H1 (cell line): ENCODE measurements around the gene OR2B2. TPM values are rescaled to one million over a fixed set of nuclear protein-coding genes. Genes with fewer than 3 reads are reported as not detected.

Experiments used
- CTCF ChIA-PET: fragments of 300-600 bp; sonication (Branson Sonifier 250); formaldehyde crosslinking; loops from one replicate; lab custom pipeline; 2021; ENCODE audit not compliant: partially characterized antibody; lab: Charles Lee
- POLR2A ChIA-PET: fragments of 300-600 bp; sonication (Branson Sonifier 250); formaldehyde crosslinking; loops from one replicate; lab custom pipeline; 2021; ENCODE audit warnings: inconsistent platforms; ENCODE audit not compliant: partially characterized antibody; lab: Charles Lee
- DNase-seq, 2 experiments: peaks; one replicate each; pipeline versions ENCODE4 v3.0.0 to v3.0.0-alpha.2; 2010 to 2022; ENCODE audit warnings: low spot score in 2 of 2, low read depth in 1 of 2, mixed read lengths in 1 of 2
- FAIRE-seq: peaks from 2 replicates; lab custom pipeline; 2011; peaks lifted over from hg19 to GRCh38; lab: Jason Lieb, UNC
- H2AFZ ChIP-seq: 2 replicates; pipeline ENCODE4 v1.8.1; 2012; ENCODE audit warnings: low read length, inconsistent platforms
- H2AK5ac ChIP-seq: 2 replicates; pipeline ENCODE4 v1.6.1; 2013; ENCODE audit warnings: low read depth, low read length
- H2BK120ac ChIP-seq: replicated peaks from 2 replicates; pipeline ENCODE3; 2013; ENCODE audit warnings: low read depth, low read length, inconsistent platforms
- H2BK12ac ChIP-seq: 2 replicates; pipeline ENCODE4 v1.6.1; 2013; ENCODE audit warnings: low read depth, low read length
- H2BK15ac ChIP-seq: 2 replicates; pipeline ENCODE4 v1.6.1; 2013; ENCODE audit warnings: low read length
- H2BK20ac ChIP-seq: 2 replicates; pipeline ENCODE4 v1.6.1; 2013; ENCODE audit warnings: low read length
- H2BK5ac ChIP-seq: 2 replicates; pipeline ENCODE4 v1.6.1; 2013; ENCODE audit warnings: low read depth, low read length
- H3K14ac ChIP-seq: 2 replicates; pipeline ENCODE4 v1.6.1; 2013; ENCODE audit warnings: inconsistent platforms; ENCODE audit not compliant: insufficient read length
- H3K18ac ChIP-seq: 2 replicates; pipeline ENCODE4 v1.6.1; 2013; ENCODE audit warnings: low read length; ENCODE audit errors: extremely low read depth
- H3K23ac ChIP-seq: 2 replicates; pipeline ENCODE4 v1.6.1; 2013; ENCODE audit warnings: inconsistent platforms; ENCODE audit not compliant: insufficient read length
- H3K23me2 ChIP-seq: 2 replicates; pipeline ENCODE4 v1.6.1; 2013; ENCODE audit warnings: low read depth, low read length
- H3K27ac ChIP-seq: 2 replicates; pipeline ENCODE4 v1.6.1; 2011; ENCODE audit warnings: low read depth, low read length, inconsistent platforms
- H3K27me3 ChIP-seq, 4 experiments: replicated peaks in 1 of 4; 1 replicate in 1 of 4; 2 replicates in 3 of 4; pipeline versions ENCODE4 v1.6.1 to v1.8.1; 2011 to 2013; ENCODE audit warnings: low read length in 3 of 4, mild to moderate bottlenecking in 3 of 4, inconsistent platforms in 2 of 4, mixed read lengths in 2 of 4, moderate library complexity in 1 of 4; ENCODE audit not compliant: control insufficient read depth in 3 of 4, insufficient read depth in 3 of 4; ENCODE audit errors: extremely low read depth in 1 of 4
- H3K36me3 ChIP-seq, 4 experiments: 2 replicates each; pipeline versions ENCODE4 v1.6.1 to v1.8.1; 2011 to 2013; ENCODE audit warnings: mild to moderate bottlenecking in 4 of 4, low read length in 3 of 4, moderate library complexity in 2 of 4, control low read depth in 1 of 4, inconsistent platforms in 1 of 4; ENCODE audit not compliant: insufficient read depth in 4 of 4, control insufficient read depth in 2 of 4
- H3K4ac ChIP-seq: replicated peaks from 2 replicates; pipeline ENCODE3; 2013; ENCODE audit warnings: low read length, low read depth, mixed read lengths, inconsistent platforms; ENCODE audit not compliant: insufficient read length
- H3K4me1 ChIP-seq, 4 experiments: replicated peaks in 1 of 4; 1 replicate in 1 of 4; 2 replicates in 3 of 4; pipeline versions ENCODE4 v1.6.1 to v1.8.1; 2011 to 2013; ENCODE audit warnings: low read length in 3 of 4, inconsistent platforms in 2 of 4, mixed read lengths in 1 of 4; ENCODE audit not compliant: insufficient read depth in 4 of 4, control insufficient read depth in 3 of 4
- H3K4me2 ChIP-seq, 2 experiments: 2 replicates each; pipeline versions ENCODE4 v1.6.1 to v1.8.1; 2011 to 2013; ENCODE audit warnings: low read depth in 2 of 2, low read length in 2 of 2, control low read depth in 1 of 2, inconsistent platforms in 1 of 2, mild to moderate bottlenecking in 1 of 2; ENCODE audit not compliant: insufficient read depth in 1 of 2
- H3K4me3 ChIP-seq, 4 experiments: fragments of 200-600, 300-600 bp in 1 of 4; sonication (generic), shearing (Covaris generic), sonication (Bioruptor Twin) in 1 of 4; 2 replicates each; pipeline versions ENCODE4 v1.5.1 to v1.8.1; 2011 to 2016; ENCODE audit warnings: low read length in 4 of 4, low read depth in 3 of 4, control low read depth in 2 of 4, inconsistent platforms in 2 of 4, mild to moderate bottlenecking in 2 of 4, mixed read lengths in 1 of 4, moderate library complexity in 1 of 4; ENCODE audit not compliant: insufficient read depth in 2 of 4; ENCODE audit errors: extremely low read depth in 1 of 4
- H3K56ac ChIP-seq: replicated peaks from 2 replicates; pipeline ENCODE3; 2013; ENCODE audit warnings: low read depth, mild to moderate bottlenecking, mixed read lengths, low read length, inconsistent platforms; ENCODE audit not compliant: insufficient read length
- H3K79me1 ChIP-seq: 2 replicates; pipeline ENCODE4 v1.6.1; 2013; ENCODE audit warnings: low read depth, low read length, control low read depth
- H3K79me2 ChIP-seq, 2 experiments: 2 replicates each; pipeline versions ENCODE4 v1.6.1 to v1.8.1; 2012 to 2013; ENCODE audit warnings: low read length in 2 of 2, mild to moderate bottlenecking in 2 of 2, inconsistent platforms in 1 of 2; ENCODE audit not compliant: insufficient read depth in 2 of 2, control insufficient read depth in 1 of 2
- H3K9ac ChIP-seq, 4 experiments: replicated peaks in 1 of 4; 1 replicate in 1 of 4; 2 replicates in 3 of 4; pipeline versions ENCODE4 v1.6.1 to v1.8.1; 2011 to 2013; ENCODE audit warnings: low read depth in 3 of 4, low read length in 3 of 4, control low read depth in 2 of 4, mild to moderate bottlenecking in 2 of 4, moderate library complexity in 2 of 4, inconsistent platforms in 1 of 4; ENCODE audit errors: extremely low read depth in 1 of 4
- H3K9me3 ChIP-seq, 2 experiments: 2 replicates each; pipeline versions ENCODE4 v1.6.1 to v1.8.1; 2012 to 2013; ENCODE audit warnings: mild to moderate bottlenecking in 2 of 2, moderate library complexity in 2 of 2, control low read depth in 1 of 2, inconsistent platforms in 1 of 2, low read depth in 1 of 2, low read length in 1 of 2, mixed read lengths in 1 of 2; ENCODE audit not compliant: insufficient read depth in 2 of 2
- H4K20me1 ChIP-seq, 2 experiments: replicated peaks in 1 of 2; 2 replicates each; pipeline versions ENCODE3 to v1.8.1; 2011 to 2013; ENCODE audit warnings: inconsistent platforms in 2 of 2, low read length in 2 of 2, mild to moderate bottlenecking in 1 of 2; ENCODE audit not compliant: insufficient read depth in 2 of 2, control insufficient read depth in 1 of 2
- H4K5ac ChIP-seq: 2 replicates; pipeline ENCODE4 v1.6.1; 2013; ENCODE audit warnings: low read length, low read depth, mixed read lengths, inconsistent platforms; ENCODE audit not compliant: insufficient read length
- H4K8ac ChIP-seq: 2 replicates; pipeline ENCODE4 v1.8.0; 2013; ENCODE audit warnings: mild to moderate bottlenecking, moderate library complexity, low read length, inconsistent platforms; ENCODE audit not compliant: insufficient read depth; ENCODE audit errors: extremely low read depth
- H4K91ac ChIP-seq: replicated peaks from 2 replicates; pipeline ENCODE3; 2013; ENCODE audit warnings: low read length, mixed read lengths, inconsistent platforms; ENCODE audit not compliant: insufficient read length
- ATF3 ChIP-seq: IDR thresholded peaks from 2 replicates; pipeline ENCODE4 v1.6.1; 2011; ENCODE audit warnings: low read depth, mild to moderate bottlenecking, low read length; ENCODE audit not compliant: insufficient read depth
- POU5F1 ChIP-seq: IDR thresholded peaks from 2 replicates; pipeline ENCODE4 v1.6.1; 2011; ENCODE audit warnings: low read depth, mild to moderate bottlenecking, low read length, moderate library complexity
- RAD21 ChIP-seq, 2 experiments: IDR thresholded peaks in 1 of 2; conservative IDR thresholded peaks in 1 of 2; 2 replicates each; pipeline ENCODE4 v1.6.1; 2011; ENCODE audit warnings: low read depth in 2 of 2, low read length in 2 of 2, improper control_type of control experiment in 1 of 2, inconsistent platforms in 1 of 2, mild to moderate bottlenecking in 1 of 2, moderate library complexity in 1 of 2
- TCF12 ChIP-seq: IDR thresholded peaks from 2 replicates; pipeline ENCODE4 v1.6.1; 2011; ENCODE audit warnings: low read depth, mild to moderate bottlenecking, low read length
- WGBS, 2 experiments: shearing (Covaris generic) in 1 of 2; methylation state at CpG; one replicate each; pipeline versions ENCODE4 v1.1.6 to v1.1.7; 2013 to 2015; ENCODE audit warnings: low lambda C conversion rate in 2 of 2, mixed read lengths in 2 of 2, inconsistent platforms in 1 of 2, low coverage in 1 of 2, missing lambda C conversion rate in 1 of 2; ENCODE audit not compliant: insufficient replicate concordance in 2 of 2, insufficient coverage in 1 of 2, insufficient read length in 1 of 2; ENCODE audit errors: extremely low coverage in 1 of 2, missing lambda C conversion rate in 1 of 2; 5-methylcytosine and 5-hydroxymethylcytosine counted together
- polyA plus RNA-seq, 7 experiments: library from polyadenylated mRNA; depleted of rRNA in 3 of 7; stranded (reverse) in 5 of 7; unstranded in 2 of 7; fragments of >200 nt in 5 of 7; fragments of 200-250 nt in 2 of 7; gene quantifications; 1 replicate in 5 of 7; 2 replicates in 1 of 7; 4 replicates in 1 of 7; pipeline versions ENCODE4 v1.2.1 to v1.2.3, GENCODE V29; 2011 to 2013; ENCODE audit warnings: missing spikeins in 2 of 7, mixed read lengths in 2 of 7
- total RNA-seq: library from RNA; stranded (reverse); fragmentation: NEBNext Ultra II Directional; extraction: Animal tissue kit (Norgen Biotek cat#: 25700); gene quantifications from 2 replicates; pipeline ENCODE4 v1.2.1, GENCODE V29; 2021

Gene OR2B2
- total and polyA plus RNA-seq, 2 of the 8 experiments (the other 6 are each of a cell fraction or from before 2014, with no cell fraction given): not detected

GRCh38 chr6:27871924-27872638, 40.1 kb downstream of the OR2B2 start:
- ChIA-PET CTCF (interaction anchor here (1.0 to 2.8 kb wide), 11 partner anchors 10 to 76 kb away, joined by 3 to 10 read pairs (median 4); a partner anchor contains a TSS), POLR2A (interaction anchor here (1.1 to 40.3 kb wide), 34 partner anchors 2 to 1850 kb away, joined by 3 to 3039 read pairs (median 29); partner anchors contain the start of gene ZKSCAN8)
- Histone ChIP-seq H3K4me3 (peak overlapping the region; percentile 61 to 73 (median 67)), H3K9me3 (no peaks in the 10 kb centered on the region), H3K9ac (peak overlapping the region; percentile 92 to 97 (median 96)), H2BK12ac (no peak overlapping the region), H2BK120ac (no peak overlapping the region), H3K79me1 (no peaks in the 10 kb centered on the region), H3K18ac (peak overlapping the region; percentile 76), H3K27me3 (no peaks in the 10 kb centered on the region), H3K79me2 (no peaks in the 10 kb centered on the region), H3K14ac (peak overlapping the region; percentile 97), H3K4ac (no peak overlapping the region), H2BK5ac (peak overlapping the region; percentile 81), H4K5ac (peak overlapping the region; percentile 81), H2BK20ac (no peak overlapping the region), H4K20me1 (no peaks in the 10 kb centered on the region), H2AK5ac (no peak overlapping the region), H3K36me3 (no peaks in the 10 kb centered on the region), H3K23ac (no peak overlapping the region), H2BK15ac (no peak overlapping the region), H4K8ac (peak overlapping the region; percentile 91), H4K91ac (peak overlapping the region; percentile 91), H3K56ac (peak overlapping the region; percentile 95), H2AFZ (no peak overlapping the region), H3K27ac (peak overlapping the region; percentile 96), H3K4me2 (peak overlapping the region; percentile 79 to 92), H3K23me2 (peaks cover 7% of the 10 kb centered on the region; the same call in 1 of the 2 replicates), H3K4me1 (peaks cover 0 to 16% (median 9%) of the 10 kb centered on the region in 4 experiments; a peak in 5 of 7 replicates)
- FAIRE-seq (peak; percentile 36), DNase-seq (peak in 1 of 2 experiments; percentile 89)
- WGBS, 2 experiments: 11% methylated on average over 49 of the region's 49 CpGs; no CpG with 5 or more reads in 1 of the 2 experiments
- TF ChIP-seq ATF3 (no peak), POU5F1 (no peak), RAD21 (IDR thresholded peaks at IDR 0.05 in 1 of 2, conservative IDR thresholded peaks at IDR 0.05 in 1 of 2; ENCODE audit: low read depth in 2 of 2, low read length in 2 of 2) (no peak), TCF12 (no peak)
